Prostate gland (tissue), 2 donors: ENCODE measurements around the gene TNK1. TPM values are rescaled to one million over a fixed set of nuclear protein-coding genes. Genes with fewer than 3 reads are reported as not detected.
A peak's percentile ranks its signal among the peaks of the same experiment; 100 is the strongest.

Source experiments
- DNase-seq: peaks from one replicate; pipeline ENCODE4 v3.0.0-alpha.2; 2019; ENCODE audit warnings: low spot score
- H3K27ac ChIP-seq, 2 donors: fragments of 200-600 bp; sonication (generic); 2 replicates each; pipeline ENCODE4 v1.5.1; 2017 to 2019
- H3K27me3 ChIP-seq: fragments of 200-600 bp; sonication (generic); replicated peaks from 2 replicates; pipeline ENCODE4 v1.5.1; 2019; ENCODE audit not compliant: insufficient read depth
- H3K36me3 ChIP-seq, 2 donors: fragments of 200-600 bp; sonication (generic); 1 replicate in 1 of 2; 2 replicates in 1 of 2; pipeline versions ENCODE4 v1.5.1 to v1.8.1; 2017 to 2019
- H3K4me1 ChIP-seq: fragments of 200-600 bp; sonication (generic); replicated peaks from 2 replicates; pipeline ENCODE4 v1.5.1; 2019
- H3K4me3 ChIP-seq, 2 donors: fragments of 200-600 bp; sonication (generic); 2 replicates each; pipeline ENCODE4 v1.5.1; 2017 to 2019
- H3K9me3 ChIP-seq: fragments of 200-600 bp; sonication (generic); 2 replicates; pipeline ENCODE4 v1.5.1; 2017
- CTCF ChIP-seq, 4 experiments: fragments of 200-600 bp in 2 of 4; fragments of 450-650 bp in 2 of 4; sonication (generic) in 2 of 4; IDR thresholded peaks; 1 replicate in 3 of 4; 2 replicates in 1 of 4; pipeline ENCODE4 v1.5.1; 2016 to 2019; ENCODE audit warnings: antibody characterized with exemption in 4 of 4, mild to moderate bottlenecking in 2 of 4, moderate library complexity in 2 of 4
- POLR2A ChIP-seq: fragments of 450-650 bp; IDR thresholded peaks from one replicate; pipeline ENCODE4 v1.6.1; 2016; ENCODE audit warnings: antibody characterized with exemption, mild to moderate bottlenecking
- POLR2AphosphoS5 ChIP-seq: sonication (generic); formaldehyde crosslinking; IDR thresholded peaks from one replicate; pipeline ENCODE4 v1.6.1; 2017; ENCODE audit warnings: antibody characterized with exemption
- WGBS: methylation state at CpG from one replicate; pipeline ENCODE4 v1.1.5; 2018; 5-methylcytosine and 5-hydroxymethylcytosine counted together
- intact Hi-C: fragments of 100-400 bp; cut with DNase I; formaldehyde crosslinking; loops from one replicate; pipeline ENCODE4 v1.14.2; 2022
- total RNA-seq, 2 donors: library from RNA; depleted of rRNA; stranded (reverse); fragments of >200 nt; gene quantifications; one replicate each; pipeline ENCODE4 v1.1.0, GENCODE V29; 2016

TNK1 gene
- total RNA-seq, 2 donors from 2014 or later = 9.9 to 28.4 TPM

DNA sequence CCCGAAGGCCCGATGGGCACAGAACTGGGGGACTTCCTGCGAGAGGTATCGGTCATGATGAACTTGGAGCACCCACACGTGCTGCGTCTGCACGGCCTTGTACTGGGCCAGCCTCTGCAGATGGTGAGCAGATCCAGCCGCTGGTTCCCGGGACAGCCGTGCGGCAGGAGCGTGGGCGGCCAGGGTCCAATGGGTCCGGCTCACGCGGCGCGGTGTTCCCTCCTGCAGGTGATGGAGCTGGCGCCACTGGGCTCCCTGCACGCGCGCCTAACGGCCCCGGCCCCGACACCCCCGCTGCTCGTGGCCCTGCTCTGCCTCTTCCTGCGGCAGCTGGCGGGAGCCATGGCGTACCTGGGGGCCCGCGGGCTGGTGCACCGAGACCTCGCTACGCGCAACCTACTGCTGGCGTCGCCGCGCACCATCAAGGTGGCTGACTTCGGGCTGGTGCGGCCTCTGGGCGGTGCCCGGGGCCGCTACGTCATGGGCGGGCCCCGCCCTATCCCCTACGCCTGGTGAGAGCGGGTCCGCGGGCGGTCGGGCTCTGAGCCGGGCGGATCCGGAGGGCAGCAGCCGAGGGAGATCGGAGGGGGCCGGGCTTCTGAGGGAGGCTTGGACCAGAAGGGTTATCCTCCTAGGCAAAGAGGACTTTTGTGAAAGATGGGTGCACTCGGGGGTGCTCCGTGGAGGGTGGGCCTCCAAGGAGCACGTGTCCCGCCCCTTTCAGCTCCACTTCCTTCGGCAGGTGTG is 3.0 kb downstream of the TNK1 start:
- WGBS = 22% methylated on average over 45 of the region's 65 CpGs
- Histone ChIP-seq H3K4me3 (peak overlapping the region; percentile 10 to 27), H3K9me3 (no peaks in the 10 kb centered on the region), H3K27me3 (no peaks in the 10 kb centered on the region), H3K27ac (peak overlapping the region in 1 of 2 donors; percentile 27), H3K36me3 (no peaks in the 10 kb centered on the region), H3K4me1 (peaks cover 10% of the 10 kb centered on the region)
- intact Hi-C loops = no loop called here
- TF ChIP-seq CTCF (IDR thresholded peaks at IDR 0.05) = no peak
- no peak for TF ChIP-seq POLR2A
- no peak for DNase-seq

GRCh38 chr17:7384489-7385081 is 3.7 kb downstream of the TNK1 start:
- intact Hi-C loops = no loop called here
- H3K36me3 ChIP-seq = peaks cover 0 to 1% of the 10 kb centered on the region in 2 donors
- 54% methylated on average over 23 of the region's 23 CpGs for WGBS
- no peak for TF ChIP-seq CTCF (IDR thresholded peaks at IDR 0.05)
- no peak for TF ChIP-seq POLR2AphosphoS5
- no peak for TF ChIP-seq POLR2A
- H3K4me1 ChIP-seq = peaks cover 10% of the 10 kb centered on the region
- H3K27me3 ChIP-seq = no peaks in the 10 kb centered on the region
- DNase-seq = no peak
- H3K9me3 ChIP-seq = no peaks in the 10 kb centered on the region
- H3K27ac ChIP-seq = peak overlapping the region in 1 of 2 donors; percentile 27
- peak overlapping the region in 1 of 2 donors; percentile 27 for H3K4me3 ChIP-seq

GRCh38 chr17:7388856-7389255 is 8.0 kb downstream of the TNK1 start:
- Histone ChIP-seq H3K4me3 (no peak overlapping the region), H3K36me3 (peaks cover 0 to 10% of the 10 kb centered on the region in 2 donors), H3K27ac (no peak overlapping the region), H3K27me3 (no peaks in the 10 kb centered on the region), H3K4me1 (peaks cover 1% of the 10 kb centered on the region), H3K9me3 (no peaks in the 10 kb centered on the region)
- TF ChIP-seq POLR2AphosphoS5 = no peak
- intact Hi-C loops = no loop called here
- WGBS = 89% methylated on average over 10 of the region's 10 CpGs
- no peak for DNase-seq

DNA sequence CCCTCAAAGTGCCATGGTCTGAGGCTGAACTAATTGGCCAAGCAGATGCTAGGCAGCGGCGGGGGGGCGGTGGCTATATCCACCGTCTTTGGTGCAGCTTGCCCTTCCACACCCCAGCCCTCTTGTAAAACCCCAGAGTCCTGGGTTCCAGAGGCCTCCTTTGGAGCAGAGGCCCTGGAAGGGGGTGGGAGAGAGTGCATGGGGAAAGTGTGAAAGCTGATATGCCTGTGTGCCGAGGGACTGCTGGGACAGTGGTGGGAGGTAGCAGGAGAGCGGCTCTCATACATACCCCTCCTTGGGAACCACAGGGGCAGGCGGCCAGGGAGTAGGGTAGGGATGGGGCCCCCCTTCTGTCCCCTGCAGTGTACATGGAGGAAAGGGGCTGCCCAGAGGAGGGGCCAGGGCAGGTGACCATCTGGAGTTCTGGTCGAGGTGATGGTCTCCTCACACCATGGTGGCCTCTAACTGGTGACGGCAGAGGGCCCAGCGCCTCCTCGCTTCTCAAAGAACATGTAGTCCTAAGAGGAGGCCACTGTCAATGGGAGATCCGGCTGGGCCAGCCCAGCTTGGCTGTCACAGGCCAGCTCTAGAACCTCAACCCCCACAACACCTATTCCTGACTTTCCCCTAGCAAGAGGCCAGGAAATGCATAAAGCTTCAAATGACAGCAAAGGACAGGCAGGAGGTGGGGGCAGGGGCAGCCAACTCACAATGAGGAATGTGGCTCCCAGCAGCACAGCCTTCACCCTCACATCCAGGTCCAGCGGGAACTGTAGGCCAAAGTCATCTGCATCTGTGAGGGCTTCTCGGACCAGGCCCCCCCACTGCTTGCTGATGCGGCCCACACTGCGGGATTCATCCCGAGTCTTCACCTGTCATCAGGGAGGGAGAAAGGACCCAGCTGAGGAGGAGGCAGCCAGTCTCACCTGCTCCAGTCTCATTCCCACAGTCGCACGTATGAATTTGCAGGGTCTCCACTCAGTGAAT is 9.3 kb downstream of the TNK1 start:
- TF ChIP-seq CTCF (IDR thresholded peaks at IDR 0.05) (no peak), POLR2AphosphoS5 (no peak), POLR2A (no peak)
- Histone ChIP-seq H3K4me1 (no peaks in the 10 kb centered on the region), H3K27me3 (no peaks in the 10 kb centered on the region), H3K27ac (no peak overlapping the region), H3K36me3 (peaks cover 0 to 10% of the 10 kb centered on the region in 2 donors), H3K4me3 (no peak overlapping the region), H3K9me3 (no peaks in the 10 kb centered on the region)
- no peak for DNase-seq
- 80% methylated on average over 19 of the region's 19 CpGs for WGBS
- intact Hi-C loops = loop anchor here (5.0 kb wide), 1 partner anchor 38 kb away; the partner anchor contains the start of gene KCTD11

DNA sequence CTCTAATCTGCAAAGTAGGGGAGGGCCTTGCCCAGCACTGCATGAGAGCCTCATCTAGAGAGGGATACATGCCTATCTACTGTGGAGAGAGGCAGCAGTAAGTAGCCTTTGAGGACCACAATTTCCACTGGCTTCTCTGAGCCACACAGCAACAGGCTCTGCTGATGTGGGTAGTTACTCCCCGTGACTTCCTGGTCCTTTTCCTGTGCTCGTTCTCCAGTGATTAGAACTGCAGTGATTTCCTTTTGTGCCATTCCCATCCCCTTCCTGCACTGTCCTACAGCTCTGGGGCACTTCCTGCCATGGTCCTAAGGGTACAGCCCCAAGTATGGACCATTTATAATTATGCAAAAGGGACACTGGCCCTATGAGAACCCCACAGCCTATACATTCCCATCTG is 10.4 kb downstream of the TNK1 start:
- H3K4me3 ChIP-seq = no peak overlapping the region
- no peak for DNase-seq
- peaks cover 0 to 10% of the 10 kb centered on the region in 2 donors for H3K36me3 ChIP-seq
- no peaks in the 10 kb centered on the region for H3K9me3 ChIP-seq
- TF ChIP-seq POLR2AphosphoS5 (no peak), CTCF (IDR thresholded peaks at IDR 0.05) (no peak), POLR2A (no peak)
- H3K4me1 ChIP-seq = no peaks in the 10 kb centered on the region
- intact Hi-C loops = loop anchor here (5.0 kb wide), 1 partner anchor 39 kb away; the partner anchor contains the start of gene KCTD11
- no peaks in the 10 kb centered on the region for H3K27me3 ChIP-seq
- H3K27ac ChIP-seq = no peak overlapping the region
- 78% methylated on average over 2 of the region's 2 CpGs for WGBS
